WTC11 (cell line): ENCODE measurements around the gene ACTMAP.

ENCODE experiments used
- PRRX2 ChIP-seq: fragments of 250-450 bp; sonication (Bioruptor Pico); IDR thresholded peaks from 2 replicates; pipeline ENCODE4 v1.8.0; 2021; ENCODE audit warnings: mild to moderate bottlenecking
- RORB ChIP-seq: fragments of 250-450 bp; sonication (Bioruptor Pico); IDR thresholded peaks from 2 replicates; pipeline ENCODE4 v1.9.0; 2021; ENCODE audit warnings: mild to moderate bottlenecking
- ZNF396 ChIP-seq: fragments of 250-450 bp; sonication (Bioruptor Pico); IDR thresholded peaks from 2 replicates; pipeline ENCODE4 v1.8.0; 2021; ENCODE audit warnings: mild to moderate bottlenecking, moderate library complexity, borderline replicate concordance
- TF ChIP-seq, protein P1 (sequence below): fragments of 200-600 bp; IDR thresholded peaks from 2 replicates; pipeline ENCODE4 v1.8.0; 2022; ENCODE audit warnings: antibody characterized with exemption
- TF ChIP-seq, protein P2 (sequence below): sonication (generic); formaldehyde crosslinking; IDR thresholded peaks from 2 replicates; pipeline ENCODE4 v1.8.1; 2022; ENCODE audit warnings: low read depth, mild to moderate bottlenecking, moderate library complexity, missing genetic modification reagents, borderline replicate concordance
- TF ChIP-seq, protein P3 (sequence below): sonication (generic); formaldehyde crosslinking; IDR thresholded peaks from 2 replicates; pipeline ENCODE4 v1.8.0; 2022; ENCODE audit warnings: mild to moderate bottlenecking, missing genetic modification reagents

DNA sequence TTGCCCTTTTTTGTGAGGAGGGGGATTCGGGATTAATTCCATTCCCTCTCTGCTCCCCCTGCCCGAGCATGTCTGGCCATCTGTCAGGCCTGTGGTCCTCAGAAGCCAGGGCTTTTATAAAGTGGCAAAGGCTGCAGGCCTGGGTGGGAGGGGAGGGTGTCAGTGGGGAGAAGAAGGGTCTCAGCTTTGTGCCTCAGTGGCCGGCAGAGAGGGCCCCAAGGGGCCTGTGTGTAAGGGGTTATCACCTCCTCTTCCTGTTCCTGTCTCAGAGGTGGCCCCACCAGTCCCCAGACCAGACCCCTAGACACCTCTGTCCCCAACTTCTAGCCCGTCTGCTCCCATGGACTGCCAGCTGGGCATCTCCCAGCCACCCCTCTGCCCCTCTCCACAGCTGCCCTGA, 56.4 kb downstream of the ACTMAP start:
- TF ChIP-seq PRRX2 (CRISPR knock-in tag) (no peak), RORB (CRISPR knock-in tag) (no peak), ZNF396 (no peak)
- TF ChIP-seq, protein P1, sequence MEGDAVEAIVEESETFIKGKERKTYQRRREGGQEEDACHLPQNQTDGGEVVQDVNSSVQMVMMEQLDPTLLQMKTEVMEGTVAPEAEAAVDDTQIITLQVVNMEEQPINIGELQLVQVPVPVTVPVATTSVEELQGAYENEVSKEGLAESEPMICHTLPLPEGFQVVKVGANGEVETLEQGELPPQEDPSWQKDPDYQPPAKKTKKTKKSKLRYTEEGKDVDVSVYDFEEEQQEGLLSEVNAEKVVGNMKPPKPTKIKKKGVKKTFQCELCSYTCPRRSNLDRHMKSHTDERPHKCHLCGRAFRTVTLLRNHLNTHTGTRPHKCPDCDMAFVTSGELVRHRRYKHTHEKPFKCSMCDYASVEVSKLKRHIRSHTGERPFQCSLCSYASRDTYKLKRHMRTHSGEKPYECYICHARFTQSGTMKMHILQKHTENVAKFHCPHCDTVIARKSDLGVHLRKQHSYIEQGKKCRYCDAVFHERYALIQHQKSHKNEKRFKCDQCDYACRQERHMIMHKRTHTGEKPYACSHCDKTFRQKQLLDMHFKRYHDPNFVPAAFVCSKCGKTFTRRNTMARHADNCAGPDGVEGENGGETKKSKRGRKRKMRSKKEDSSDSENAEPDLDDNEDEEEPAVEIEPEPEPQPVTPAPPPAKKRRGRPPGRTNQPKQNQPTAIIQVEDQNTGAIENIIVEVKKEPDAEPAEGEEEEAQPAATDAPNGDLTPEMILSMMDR = no peak
- TF ChIP-seq, protein P2, sequence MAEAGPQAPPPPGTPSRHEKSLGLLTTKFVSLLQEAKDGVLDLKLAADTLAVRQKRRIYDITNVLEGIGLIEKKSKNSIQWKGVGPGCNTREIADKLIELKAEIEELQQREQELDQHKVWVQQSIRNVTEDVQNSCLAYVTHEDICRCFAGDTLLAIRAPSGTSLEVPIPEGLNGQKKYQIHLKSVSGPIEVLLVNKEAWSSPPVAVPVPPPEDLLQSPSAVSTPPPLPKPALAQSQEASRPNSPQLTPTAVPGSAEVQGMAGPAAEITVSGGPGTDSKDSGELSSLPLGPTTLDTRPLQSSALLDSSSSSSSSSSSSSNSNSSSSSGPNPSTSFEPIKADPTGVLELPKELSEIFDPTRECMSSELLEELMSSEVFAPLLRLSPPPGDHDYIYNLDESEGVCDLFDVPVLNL (CRISPR knock-in tag) = no peak
- TF ChIP-seq, protein P3, sequence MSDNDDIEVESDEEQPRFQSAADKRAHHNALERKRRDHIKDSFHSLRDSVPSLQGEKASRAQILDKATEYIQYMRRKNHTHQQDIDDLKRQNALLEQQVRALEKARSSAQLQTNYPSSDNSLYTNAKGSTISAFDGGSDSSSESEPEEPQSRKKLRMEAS = no peak
